ENCODE measurements around the gene TDRD3. TPM values are rescaled to one million over a fixed set of nuclear protein-coding genes. Genes with fewer than 3 reads are reported as not detected.
A peak's percentile ranks its signal among the peaks of the same experiment; 100 is the strongest.

Gene TDRD3
- total RNA-seq, 3 donors from 2014 or later = 27.1 to 40.7 (median 39.8) TPM

DNA sequence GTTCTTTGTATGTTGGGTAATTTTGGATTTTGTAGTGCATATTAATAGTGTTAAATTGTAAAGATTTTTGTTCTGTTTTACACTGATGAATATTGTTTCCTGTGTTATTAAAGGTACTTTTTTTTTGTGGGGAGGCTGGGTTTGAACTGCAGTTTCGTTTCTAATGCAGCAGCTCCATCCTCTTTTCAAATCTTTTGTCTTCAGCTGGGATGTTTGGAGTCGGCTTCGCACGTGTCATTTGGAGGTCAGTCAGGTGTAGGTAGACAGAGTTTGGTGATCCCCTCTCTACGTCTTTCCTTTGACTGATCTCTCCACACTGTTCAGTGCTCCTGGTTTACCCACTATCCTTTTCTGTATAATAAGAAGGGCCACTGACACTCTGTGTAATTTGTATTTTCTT, 30.3 kb downstream of the TDRD3 start:
- DNase-seq (no peak), ATAC-seq (no peak)
- no peaks in the 10 kb centered on the region for H3K4me1 ChIP-seq (ENCODE audit: low read depth)
- intact Hi-C loops (cut with DNase I, micrococcal nuclease) = no loop called here
- TF ChIP-seq, protein P1, sequence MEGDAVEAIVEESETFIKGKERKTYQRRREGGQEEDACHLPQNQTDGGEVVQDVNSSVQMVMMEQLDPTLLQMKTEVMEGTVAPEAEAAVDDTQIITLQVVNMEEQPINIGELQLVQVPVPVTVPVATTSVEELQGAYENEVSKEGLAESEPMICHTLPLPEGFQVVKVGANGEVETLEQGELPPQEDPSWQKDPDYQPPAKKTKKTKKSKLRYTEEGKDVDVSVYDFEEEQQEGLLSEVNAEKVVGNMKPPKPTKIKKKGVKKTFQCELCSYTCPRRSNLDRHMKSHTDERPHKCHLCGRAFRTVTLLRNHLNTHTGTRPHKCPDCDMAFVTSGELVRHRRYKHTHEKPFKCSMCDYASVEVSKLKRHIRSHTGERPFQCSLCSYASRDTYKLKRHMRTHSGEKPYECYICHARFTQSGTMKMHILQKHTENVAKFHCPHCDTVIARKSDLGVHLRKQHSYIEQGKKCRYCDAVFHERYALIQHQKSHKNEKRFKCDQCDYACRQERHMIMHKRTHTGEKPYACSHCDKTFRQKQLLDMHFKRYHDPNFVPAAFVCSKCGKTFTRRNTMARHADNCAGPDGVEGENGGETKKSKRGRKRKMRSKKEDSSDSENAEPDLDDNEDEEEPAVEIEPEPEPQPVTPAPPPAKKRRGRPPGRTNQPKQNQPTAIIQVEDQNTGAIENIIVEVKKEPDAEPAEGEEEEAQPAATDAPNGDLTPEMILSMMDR (IDR thresholded peaks at IDR 0.05) = no peak
- H3K9me3 ChIP-seq = no peaks in the 10 kb centered on the region
- no peak overlapping the region for H3K4me3 ChIP-seq
- no peaks in the 10 kb centered on the region for H3K36me3 ChIP-seq (ENCODE audit: low read depth)

DNA sequence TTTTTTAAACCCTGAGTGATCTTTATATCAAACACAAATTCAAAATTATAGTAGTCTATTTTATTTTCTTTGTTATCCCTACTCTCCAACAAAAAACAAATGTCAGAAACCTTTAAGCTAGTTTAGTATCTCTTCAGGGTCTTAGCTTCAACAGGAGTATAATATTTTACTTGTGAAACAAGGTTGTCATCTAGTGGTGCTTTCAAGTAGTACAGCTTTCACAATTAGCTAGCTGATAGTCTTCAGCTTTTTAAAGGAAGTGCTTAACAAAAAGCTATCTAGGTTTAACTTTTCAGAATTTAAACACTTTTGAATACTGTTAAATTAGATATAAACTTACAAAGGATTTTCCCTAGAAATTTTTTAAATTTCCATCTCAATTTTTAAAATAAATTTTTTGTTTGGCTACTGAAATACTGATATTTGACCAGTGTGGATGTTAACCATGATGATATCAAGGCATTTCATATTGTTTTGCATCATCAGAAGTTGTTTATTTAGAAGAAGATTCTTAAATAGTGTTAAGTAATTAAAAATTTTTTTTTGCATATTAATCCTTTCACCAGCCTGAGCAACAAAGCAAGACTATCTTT, 34.2 kb downstream of the TDRD3 start:
- ATAC-seq (peak; percentile 84), DNase-seq (peak in 1 of 3 donors; percentile 41)
- intact Hi-C loops (cut with DNase I, micrococcal nuclease) = no loop called here
- H3K9me3 ChIP-seq = no peaks in the 10 kb centered on the region
- H3K4me3 ChIP-seq = no peak overlapping the region
- peaks cover 5% of the 10 kb centered on the region for H3K4me1 ChIP-seq (ENCODE audit: low read depth)
- TF ChIP-seq, protein P1 (IDR thresholded peaks at IDR 0.05) = peak; percentile 74
- H3K36me3 ChIP-seq (ENCODE audit: low read depth) = no peaks in the 10 kb centered on the region

DNA sequence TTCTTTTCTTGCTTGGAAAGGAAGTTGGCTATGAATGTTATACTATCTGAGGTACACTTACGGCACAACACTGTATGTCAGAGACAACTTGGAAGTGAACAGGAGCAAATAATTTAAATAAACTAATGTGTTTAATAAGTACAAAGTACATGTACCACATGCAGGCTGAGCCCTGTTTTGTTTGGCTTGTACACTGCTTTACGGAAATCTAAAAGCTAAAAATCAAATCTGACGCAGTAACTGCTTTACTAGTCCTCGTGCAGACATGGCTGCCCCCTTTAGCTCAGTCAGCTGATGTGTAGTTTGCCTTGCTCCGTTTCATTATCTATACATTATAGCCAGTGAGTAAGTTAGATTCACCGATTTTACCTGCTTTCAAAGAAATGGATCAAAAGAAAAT, 36.5 kb downstream of the TDRD3 start:
- peak overlapping the region; percentile 6 for H3K4me3 ChIP-seq
- peaks cover 5% of the 10 kb centered on the region for H3K4me1 ChIP-seq (ENCODE audit: low read depth)
- peak in 1 of 3 donors; percentile 31 for DNase-seq
- intact Hi-C loops (cut with DNase I, micrococcal nuclease) = no loop called here
- no peaks in the 10 kb centered on the region for H3K9me3 ChIP-seq
- TF ChIP-seq, protein P1 (IDR thresholded peaks at IDR 0.05) = no peak
- H3K36me3 ChIP-seq (ENCODE audit: low read depth) = no peaks in the 10 kb centered on the region
- peak; percentile 87 for ATAC-seq

DNA sequence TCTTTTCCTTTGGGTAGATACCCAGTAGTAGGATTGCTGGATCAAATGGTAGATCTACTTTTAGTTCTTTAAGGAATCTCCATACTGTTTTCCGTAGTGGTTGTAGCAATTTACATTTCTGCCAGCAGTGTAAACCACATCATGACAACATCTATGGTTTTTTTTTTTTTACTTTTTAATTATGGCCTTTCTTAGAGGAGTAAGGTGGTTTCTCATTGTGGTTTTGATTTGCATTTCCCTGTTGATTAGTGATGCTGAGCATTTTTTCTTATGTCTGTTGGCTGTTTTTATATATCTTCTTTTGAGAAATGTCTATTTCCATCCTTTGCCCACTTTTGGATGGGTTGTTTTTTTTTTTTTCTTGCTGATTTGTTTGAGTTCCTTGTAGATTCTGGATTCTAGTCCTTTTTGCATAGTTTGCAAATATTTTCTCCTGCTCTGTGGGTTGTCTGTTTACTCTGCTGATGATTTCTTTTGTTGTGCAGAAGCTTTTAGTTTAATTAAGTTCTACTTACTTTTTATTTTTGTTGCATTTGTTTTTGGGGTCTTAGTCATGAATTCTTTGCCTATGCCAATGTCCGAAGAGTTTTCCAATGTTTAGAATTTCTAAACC, 38.8 kb downstream of the TDRD3 start:
- DNase-seq (no peak), ATAC-seq (no peak)
- H3K4me1 ChIP-seq (ENCODE audit: low read depth) = peaks cover 5% of the 10 kb centered on the region
- intact Hi-C loops (cut with DNase I, micrococcal nuclease) = no loop called here
- TF ChIP-seq, protein P1 (IDR thresholded peaks at IDR 0.05) = no peak
- no peaks in the 10 kb centered on the region for H3K36me3 ChIP-seq (ENCODE audit: low read depth)
- no peaks in the 10 kb centered on the region for H3K9me3 ChIP-seq
- H3K4me3 ChIP-seq = no peak overlapping the region

DNA sequence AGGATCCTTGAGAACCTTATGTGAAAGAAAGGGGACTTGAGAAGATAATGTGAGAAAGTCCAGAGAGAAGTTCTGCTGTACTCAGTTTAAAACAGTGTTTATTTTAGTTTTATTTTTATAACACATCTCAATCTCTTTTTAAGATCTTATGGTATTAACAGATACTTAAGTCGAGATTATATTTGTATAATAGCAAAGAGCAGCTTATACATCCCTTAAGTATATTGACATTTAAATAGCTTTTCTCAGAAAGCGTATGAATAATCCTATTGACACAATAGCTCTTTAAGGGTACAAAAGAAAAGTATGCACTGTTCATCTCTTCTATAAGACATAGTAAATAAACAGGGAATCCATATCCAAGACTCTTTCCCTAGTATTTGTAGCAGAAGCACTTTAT, 42.2 kb downstream of the TDRD3 start:
- H3K4me1 ChIP-seq (ENCODE audit: low read depth) = no peaks in the 10 kb centered on the region
- H3K4me3 ChIP-seq = no peak overlapping the region
- DNase-seq = no peak
- TF ChIP-seq, protein P1 (IDR thresholded peaks at IDR 0.05) = no peak
- intact Hi-C loops (cut with DNase I, micrococcal nuclease) = no loop called here
- H3K9me3 ChIP-seq = no peaks in the 10 kb centered on the region
- ATAC-seq = no peak
- H3K36me3 ChIP-seq (ENCODE audit: low read depth) = no peaks in the 10 kb centered on the region

Measured in mucosa of descending colon (tissue), 3 donors.